SU-DHL-6 (cell line): ENCODE results near the gene PGM1.

Source experiments
- CTCF ChIP-seq: fragments of 200-600 bp; sonication (generic); IDR thresholded peaks from one replicate; pipeline ENCODE4 v1.5.1; 2017; ENCODE audit warnings: antibody characterized with exemption, mild to moderate bottlenecking, low read length, moderate library complexity; ENCODE audit not compliant: insufficient read depth, poor library complexity, severe bottlenecking
- EZH2phosphoT487 ChIP-seq: fragments of 200-600 bp; sonication (generic), shearing (Covaris generic); conservative IDR thresholded peaks from 2 replicates; pipeline ENCODE4 v1.6.1; 2018; ENCODE audit warnings: mild to moderate bottlenecking, antibody characterized with exemption, low read length, moderate library complexity, mixed read lengths

GRCh38 chr1:63674238-63674864, 81.1 kb downstream of the PGM1 start:
- peak; percentile 12 for TF ChIP-seq CTCF
- TF ChIP-seq EZH2phosphoT487 = no peak
